K562 (cell line): Measurements from ENCODE around the gene SLC11A1. TPM values are rescaled to one million over a fixed set of nuclear protein-coding genes. Genes with fewer than 3 reads are reported as not detected.

Experiments
- ATF7 ChIP-seq: fragments of 450-650 bp; IDR thresholded peaks from 2 replicates; pipeline ENCODE4 v1.7.1; 2014; ENCODE audit warnings: mild to moderate bottlenecking, moderate library complexity
- CBX2 ChIP-seq: fragments of 200-600 bp; sonication (generic); IDR thresholded peaks from one replicate; pipeline ENCODE4 v1.6.1; 2012; ENCODE audit warnings: mild to moderate bottlenecking, low read length, inconsistent platforms; ENCODE audit not compliant: insufficient read depth, poor library complexity, severe bottlenecking
- CEBPB ChIP-seq: fragments of 450-650 bp; IDR thresholded peaks from 2 replicates; pipeline ENCODE4 v1.6.1; 2016; ENCODE audit warnings: missing genetic modification characterization, missing compliant biosample characterization
- CHD1 ChIP-seq: fragments of 200-600 bp; sonication (generic); IDR thresholded peaks from one replicate; pipeline ENCODE4 v1.6.1; 2012; ENCODE audit warnings: mild to moderate bottlenecking, moderate library complexity, low read length, inconsistent platforms
- CSDE1 ChIP-seq, 2 experiments: fragments of 450-650 bp; IDR thresholded peaks; 2 replicates each; pipeline ENCODE4 v1.6.1; 2016; ENCODE audit warnings: mild to moderate bottlenecking in 1 of 2
- ELF2 ChIP-seq: fragments of 250-450 bp; sonication (Bioruptor Pico); IDR thresholded peaks from 2 replicates; pipeline ENCODE4 v1.5.0; 2021; ENCODE audit warnings: mild to moderate bottlenecking
- GABPA ChIP-seq: fragments of 200-800 bp; sonication (Bioruptor generic); conservative IDR thresholded peaks from 2 replicates; pipeline ENCODE4 v1.6.1; 2016; ENCODE audit warnings: low read depth, missing genetic modification characterization, missing compliant biosample characterization
- HDAC8 ChIP-seq: fragments of 450-650 bp; IDR thresholded peaks from 2 replicates; pipeline ENCODE4 v1.6.1; 2016; ENCODE audit warnings: mild to moderate bottlenecking, missing genetic modification characterization, moderate library complexity, missing compliant biosample characterization
- JUND ChIP-seq, 2 experiments: IDR thresholded peaks; 2 replicates in 1 of 2; 3 replicates in 1 of 2; pipeline ENCODE4 v1.6.1; 2011; ENCODE audit warnings: borderline replicate concordance in 2 of 2, low read depth in 2 of 2, low read length in 2 of 2, improper control_type of control experiment in 1 of 2, missing biosample characterization in 1 of 2, missing genetic modification characterization in 1 of 2, missing genetic modification reagents in 1 of 2
- LARP7 ChIP-seq: fragments of 450-650 bp; IDR thresholded peaks from 2 replicates; pipeline ENCODE4 v1.6.1; 2016
- MAFF ChIP-seq: IDR thresholded peaks from 2 replicates; pipeline ENCODE4 v1.6.1; 2012; ENCODE audit warnings: low read length, improper control_type of control experiment
- MAX ChIP-seq: sonication (generic); formaldehyde crosslinking; IDR thresholded peaks from 2 replicates; pipeline ENCODE4 v1.9.0; 2022; ENCODE audit warnings: mild to moderate bottlenecking, missing genetic modification reagents
- MTA1 ChIP-seq: fragments of 450-650 bp; IDR thresholded peaks from 2 replicates; pipeline ENCODE4 v1.6.1; 2017; ENCODE audit warnings: borderline replicate concordance
- NFRKB ChIP-seq: fragments of 450-650 bp; IDR thresholded peaks from 2 replicates; pipeline ENCODE4 v1.6.1; 2016; ENCODE audit warnings: low read depth
- PML ChIP-seq: IDR thresholded peaks from 2 replicates; pipeline ENCODE4 v1.6.1; 2012; ENCODE audit warnings: low read length, inconsistent platforms
- SMARCC2 ChIP-seq: fragments of 450-650 bp; IDR thresholded peaks from 2 replicates; pipeline ENCODE4 v1.6.1; 2017; ENCODE audit warnings: antibody characterized with exemption, moderate library complexity, mild to moderate bottlenecking, low read depth
- STAT5A ChIP-seq: IDR thresholded peaks from 2 replicates; pipeline ENCODE4 v1.6.1; 2012; ENCODE audit warnings: low read length, inconsistent platforms, borderline replicate concordance
- TBL1XR1 ChIP-seq, 2 experiments: IDR thresholded peaks; 2 replicates each; pipeline ENCODE4 v1.6.1; 2012; ENCODE audit warnings: improper control_type of control experiment in 2 of 2, low read length in 2 of 2, mild to moderate bottlenecking in 1 of 2
- ZBTB2 ChIP-seq: fragments of 450-650 bp; IDR thresholded peaks from 2 replicates; pipeline ENCODE4 v1.6.1; 2016; ENCODE audit warnings: antibody characterized with exemption
- ZFX ChIP-seq: sonication (generic); formaldehyde crosslinking; IDR thresholded peaks from 2 replicates; pipeline ENCODE4 v1.8.0; 2022; ENCODE audit warnings: mild to moderate bottlenecking, missing genetic modification reagents, moderate library complexity
- ZNF146 ChIP-seq: IDR thresholded peaks from one replicate; pipeline ENCODE4 v1.6.1; 2018; ENCODE audit warnings: missing compliant biosample characterization; ENCODE audit not compliant: unreplicated experiment
- ZNF282 ChIP-seq: sonication (generic); formaldehyde crosslinking; IDR thresholded peaks from 2 replicates; pipeline ENCODE4 v1.8.1; 2023; ENCODE audit warnings: missing genetic modification reagents
- ZNF785 ChIP-seq: fragments of 250-450 bp; sonication (Bioruptor Pico); IDR thresholded peaks from 2 replicates; pipeline ENCODE4 v1.4.0; 2020; ENCODE audit warnings: mild to moderate bottlenecking
- ZSCAN29 ChIP-seq: fragments of 450-650 bp; IDR thresholded peaks from 2 replicates; pipeline ENCODE4 v1.6.1; 2017
- polyA plus RNA-seq, 8 experiments: library from polyadenylated mRNA; depleted of rRNA in 4 of 8; stranded (reverse) in 5 of 8; unstranded in 3 of 8; fragments of >200 nt; fragmentation: Nextera tagmentation in 2 of 8; fragmentation: Illumina TruSeq in 1 of 8; extraction: Ambion mirVana in 2 of 8; extraction: Trizol in 1 of 8; gene quantifications; 2 replicates each; pipeline versions ENCODE4 v1.2.1 to v1.2.3, GENCODE V29; 2011 to 2014; ENCODE audit warnings: inconsistent platforms in 1 of 8, missing spikeins in 1 of 8
- total RNA-seq, 7 experiments: library from RNA; depleted of rRNA in 6 of 7; stranded (reverse); fragments of >200 nt in 6 of 7; fragmentation: Illumina TruSeq in 2 of 7; extraction: Trizol in 2 of 7; gene quantifications; 2 replicates each; pipeline versions ENCODE4 v1.2.1 to v1.2.3, GENCODE V29; 2011 to 2021; ENCODE audit warnings: low replicate concordance in 1 of 7
- TF ChIP-seq, protein P1 (sequence below), 2 experiments: fragments of 450-650 bp in 1 of 2; IDR thresholded peaks; 2 replicates each; pipeline ENCODE4 v1.6.1; 2011 to 2017; ENCODE audit warnings: low read depth in 2 of 2, antibody characterized with exemption in 1 of 2, borderline replicate concordance in 1 of 2, low read length in 1 of 2, mild to moderate bottlenecking in 1 of 2, mixed read lengths in 1 of 2; ENCODE audit not compliant: control insufficient read depth in 1 of 2

SLC11A1 gene
- total and polyA plus RNA-seq, 9 of the 15 experiments (the other 6 are each of a cell fraction or from before 2014, with no cell fraction given), result 0.35 to 1.6 (median 0.65) TPM

DNA sequence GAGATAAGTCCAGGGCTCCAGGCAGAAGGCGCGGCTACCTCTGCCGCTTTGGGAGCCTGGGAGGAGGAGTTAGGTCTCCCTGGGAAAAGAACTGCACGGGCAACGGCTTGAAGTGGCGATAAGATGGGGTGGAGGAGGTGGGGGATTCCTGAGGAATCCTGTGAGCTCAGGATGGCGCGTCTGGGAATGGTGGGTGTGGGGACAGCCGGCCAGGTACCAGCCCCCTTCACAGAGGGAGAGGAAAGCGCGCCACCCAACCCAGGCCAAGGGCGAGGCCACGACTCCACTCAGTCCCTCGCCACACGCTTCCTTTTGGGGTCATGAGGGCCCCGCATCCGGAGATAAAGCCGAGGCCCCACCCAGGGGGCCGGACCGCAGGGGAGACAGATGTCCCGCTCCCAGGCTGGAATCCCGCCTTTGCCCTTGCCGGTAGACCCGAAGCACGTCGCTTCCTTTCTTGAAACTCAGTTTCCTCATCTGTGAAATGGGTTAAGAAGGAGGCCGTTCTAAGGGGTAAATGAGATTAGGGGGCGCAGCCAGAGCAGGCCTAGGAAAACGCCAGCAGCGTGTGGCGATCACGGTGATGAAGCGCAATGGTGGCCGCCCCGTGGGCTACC lies 15.9 kb downstream of the SLC11A1 start (continued):
- TF ChIP-seq, protein P1, sequence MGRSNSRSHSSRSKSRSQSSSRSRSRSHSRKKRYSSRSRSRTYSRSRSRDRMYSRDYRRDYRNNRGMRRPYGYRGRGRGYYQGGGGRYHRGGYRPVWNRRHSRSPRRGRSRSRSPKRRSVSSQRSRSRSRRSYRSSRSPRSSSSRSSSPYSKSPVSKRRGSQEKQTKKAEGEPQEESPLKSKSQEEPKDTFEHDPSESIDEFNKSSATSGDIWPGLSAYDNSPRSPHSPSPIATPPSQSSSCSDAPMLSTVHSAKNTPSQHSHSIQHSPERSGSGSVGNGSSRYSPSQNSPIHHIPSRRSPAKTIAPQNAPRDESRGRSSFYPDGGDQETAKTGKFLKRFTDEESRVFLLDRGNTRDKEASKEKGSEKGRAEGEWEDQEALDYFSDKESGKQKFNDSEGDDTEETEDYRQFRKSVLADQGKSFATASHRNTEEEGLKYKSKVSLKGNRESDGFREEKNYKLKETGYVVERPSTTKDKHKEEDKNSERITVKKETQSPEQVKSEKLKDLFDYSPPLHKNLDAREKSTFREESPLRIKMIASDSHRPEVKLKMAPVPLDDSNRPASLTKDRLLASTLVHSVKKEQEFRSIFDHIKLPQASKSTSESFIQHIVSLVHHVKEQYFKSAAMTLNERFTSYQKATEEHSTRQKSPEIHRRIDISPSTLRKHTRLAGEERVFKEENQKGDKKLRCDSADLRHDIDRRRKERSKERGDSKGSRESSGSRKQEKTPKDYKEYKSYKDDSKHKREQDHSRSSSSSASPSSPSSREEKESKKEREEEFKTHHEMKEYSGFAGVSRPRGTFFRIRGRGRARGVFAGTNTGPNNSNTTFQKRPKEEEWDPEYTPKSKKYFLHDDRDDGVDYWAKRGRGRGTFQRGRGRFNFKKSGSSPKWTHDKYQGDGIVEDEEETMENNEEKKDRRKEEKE (IDR thresholded peaks at IDR 0.05; ENCODE audit: borderline replicate concordance in 1 of 2, control insufficient read depth in 1 of 2, low read depth in 2 of 2, low read length in 1 of 2), result no peak
- TF ChIP-seq ZSCAN29 (no peak), HDAC8 (no peak), ZNF146 (CRISPR knock-in tag) (no peak), CHD1 (peak; percentile 31), NFRKB (peak; percentile 59; the same call in 1 of the 2 replicates), CSDE1 (IDR thresholded peaks at IDR 0.05) (no peak), LARP7 (no peak), GABPA (tag) (peak; percentile 39), MTA1 (peak; percentile 62; the same call in 1 of the 2 replicates), STAT5A (no peak; the same call in 1 of the 2 replicates), ELF2 (CRISPR knock-in tag) (0 out of 2 replicates have a peak, but pooled peaks have one; percentile 53), ATF7 (0 out of 2 replicates have a peak, but pooled peaks have one; percentile 28), SMARCC2 (no peak), ZNF282 (CRISPR knock-in tag) (no peak), TBL1XR1 (IDR thresholded peaks at IDR 0.05; ENCODE audit: low read length in 2 of 2) (peak; percentile 6 to 26; a peak in 2 of 4 replicates), ZBTB2 (peak; percentile 13; the same call in 1 of the 2 replicates), MAX (CRISPR knock-in tag) (no peak; the same call in 1 of the 2 replicates), ZNF785 (CRISPR knock-in tag) (no peak), CEBPB (tag) (no peak), JUND (IDR thresholded peaks at IDR 0.05; ENCODE audit: borderline replicate concordance, low read depth, low read length) (peak; percentile 1; the same call in 1 of the 2 replicates), JUND (tag; IDR thresholded peaks at IDR 0.05; ENCODE audit: borderline replicate concordance, low read depth, low read length) (no peak), CBX2 (no peak), MAFF (no peak), PML (peak; percentile 71), ZFX (CRISPR knock-in tag) (no peak; the same call in 1 of the 2 replicates)
